ENCODE results near the gene HERC2. TPM values are rescaled to one million over a fixed set of nuclear protein-coding genes. Genes with fewer than 3 reads are reported as not detected.

Gene HERC2
- total and polyA plus RNA-seq, 2 donors (not counting 3 experiments of a cell fraction or from before 2014, with no cell fraction given), result 46.1 to 83.9 TPM

GRCh38 chr15:28125673-28126651 lies 196.0 kb downstream of the HERC2 start:
- peaks cover 2% of the 10 kb centered on the region for H4K20me1 ChIP-seq (replicated peaks; ENCODE audit: control insufficient read depth, extremely low read depth, insufficient read depth, low read length)
- H3K9ac ChIP-seq (replicated peaks; ENCODE audit: extremely low read depth, insufficient read depth, low read length), result no peak overlapping the region
- no peaks in the 10 kb centered on the region for H3K9me1 ChIP-seq (replicated peaks; ENCODE audit: control insufficient read depth, extremely low read depth, insufficient read depth, low read length)
- H3K79me2 ChIP-seq (ENCODE audit: control insufficient read depth, insufficient read depth, low read length), result no peaks in the 10 kb centered on the region
- BruUV-seq (replicated peaks), result no TSS peak
- DNase-seq (ENCODE audit: low read depth, low spot score) (peak; percentile 61), FAIRE-seq (peak; percentile 78)
- TF ChIP-seq EZH2 (IDR thresholded peaks at IDR 0.05; ENCODE audit: borderline replicate concordance, low read depth, low read length, severe bottlenecking), result no peak
- TF ChIP-seq MYC (IDR thresholded peaks at IDR 0.05; ENCODE audit: low read depth, low read length), result no peak
- TF ChIP-seq, protein P1, sequence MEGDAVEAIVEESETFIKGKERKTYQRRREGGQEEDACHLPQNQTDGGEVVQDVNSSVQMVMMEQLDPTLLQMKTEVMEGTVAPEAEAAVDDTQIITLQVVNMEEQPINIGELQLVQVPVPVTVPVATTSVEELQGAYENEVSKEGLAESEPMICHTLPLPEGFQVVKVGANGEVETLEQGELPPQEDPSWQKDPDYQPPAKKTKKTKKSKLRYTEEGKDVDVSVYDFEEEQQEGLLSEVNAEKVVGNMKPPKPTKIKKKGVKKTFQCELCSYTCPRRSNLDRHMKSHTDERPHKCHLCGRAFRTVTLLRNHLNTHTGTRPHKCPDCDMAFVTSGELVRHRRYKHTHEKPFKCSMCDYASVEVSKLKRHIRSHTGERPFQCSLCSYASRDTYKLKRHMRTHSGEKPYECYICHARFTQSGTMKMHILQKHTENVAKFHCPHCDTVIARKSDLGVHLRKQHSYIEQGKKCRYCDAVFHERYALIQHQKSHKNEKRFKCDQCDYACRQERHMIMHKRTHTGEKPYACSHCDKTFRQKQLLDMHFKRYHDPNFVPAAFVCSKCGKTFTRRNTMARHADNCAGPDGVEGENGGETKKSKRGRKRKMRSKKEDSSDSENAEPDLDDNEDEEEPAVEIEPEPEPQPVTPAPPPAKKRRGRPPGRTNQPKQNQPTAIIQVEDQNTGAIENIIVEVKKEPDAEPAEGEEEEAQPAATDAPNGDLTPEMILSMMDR (IDR thresholded peaks at IDR 0.05; ENCODE audit: extremely low read depth in 1 of 2, insufficient read depth in 1 of 2, low read depth in 1 of 2, low read length in 2 of 2), result peak; percentile 38 to 48
- no peak for TF ChIP-seq JUN (IDR thresholded peaks at IDR 0.05; ENCODE audit: borderline replicate concordance, insufficient read depth, insufficient read length, low read depth)
- TF ChIP-seq, protein P2, sequence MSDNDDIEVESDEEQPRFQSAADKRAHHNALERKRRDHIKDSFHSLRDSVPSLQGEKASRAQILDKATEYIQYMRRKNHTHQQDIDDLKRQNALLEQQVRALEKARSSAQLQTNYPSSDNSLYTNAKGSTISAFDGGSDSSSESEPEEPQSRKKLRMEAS (IDR thresholded peaks at IDR 0.05; ENCODE audit: insufficient read depth, insufficient read length), result no peak
- POLR2A ChIA-PET, result no interaction called here
- H3K27ac ChIP-seq (ENCODE audit: insufficient read depth, low read depth, low read length), result no peak overlapping the region
- H3K4me2 ChIP-seq (ENCODE audit: insufficient read depth, low read length), result no peak overlapping the region
- dilution Hi-C loops (cut with MboI; ENCODE audit: extremely low pct_ligation_motif_present, low sequenced_read_pairs) (no loop called here), intact Hi-C loops (cut with micrococcal nuclease) (no loop called here)
- H3K27me3 ChIP-seq (ENCODE audit: control insufficient read depth in 2 of 2, insufficient read depth in 2 of 2, low read length in 2 of 2), result no peaks in the 10 kb centered on the region
- no peaks in the 10 kb centered on the region for H3K4me1 ChIP-seq (ENCODE audit: control insufficient read depth, extremely low read depth, insufficient read depth, low read length)
- H3K9me3 ChIP-seq (replicated peaks; ENCODE audit: control insufficient read depth, insufficient read depth, low read length), result no peaks in the 10 kb centered on the region
- no peak overlapping the region for H3K4me3 ChIP-seq (replicated peaks in 1 of 3; ENCODE audit: insufficient read depth in 1 of 3, low read depth in 1 of 3, low read length in 3 of 3)
- CTCF ChIA-PET, result interaction anchor here (0.6 to 1.9 kb wide), 35 partner anchors 8 to 1237 kb away, joined by 3 to 35 read pairs (median 4); partner anchors contain the start of gene OCA2
- H3K36me3 ChIP-seq (ENCODE audit: control insufficient read depth in 2 of 2, extremely low read depth in 1 of 2, insufficient read depth in 2 of 2, low read length in 2 of 2), result peaks cover 2 to 47% of the 10 kb centered on the region in 2 experiments
- H2AFZ ChIP-seq (ENCODE audit: low read depth, low read length), result no peak overlapping the region
